CD4-positive, alpha-beta T cell treated with Interleukin-21 for 1 hour (primary cell): Measurements from ENCODE around the gene CES2.

Experiments used
- DNase-seq: peaks from one replicate; pipeline ENCODE4 v3.0.0-alpha.2; 2020

CES2 gene

DNA sequence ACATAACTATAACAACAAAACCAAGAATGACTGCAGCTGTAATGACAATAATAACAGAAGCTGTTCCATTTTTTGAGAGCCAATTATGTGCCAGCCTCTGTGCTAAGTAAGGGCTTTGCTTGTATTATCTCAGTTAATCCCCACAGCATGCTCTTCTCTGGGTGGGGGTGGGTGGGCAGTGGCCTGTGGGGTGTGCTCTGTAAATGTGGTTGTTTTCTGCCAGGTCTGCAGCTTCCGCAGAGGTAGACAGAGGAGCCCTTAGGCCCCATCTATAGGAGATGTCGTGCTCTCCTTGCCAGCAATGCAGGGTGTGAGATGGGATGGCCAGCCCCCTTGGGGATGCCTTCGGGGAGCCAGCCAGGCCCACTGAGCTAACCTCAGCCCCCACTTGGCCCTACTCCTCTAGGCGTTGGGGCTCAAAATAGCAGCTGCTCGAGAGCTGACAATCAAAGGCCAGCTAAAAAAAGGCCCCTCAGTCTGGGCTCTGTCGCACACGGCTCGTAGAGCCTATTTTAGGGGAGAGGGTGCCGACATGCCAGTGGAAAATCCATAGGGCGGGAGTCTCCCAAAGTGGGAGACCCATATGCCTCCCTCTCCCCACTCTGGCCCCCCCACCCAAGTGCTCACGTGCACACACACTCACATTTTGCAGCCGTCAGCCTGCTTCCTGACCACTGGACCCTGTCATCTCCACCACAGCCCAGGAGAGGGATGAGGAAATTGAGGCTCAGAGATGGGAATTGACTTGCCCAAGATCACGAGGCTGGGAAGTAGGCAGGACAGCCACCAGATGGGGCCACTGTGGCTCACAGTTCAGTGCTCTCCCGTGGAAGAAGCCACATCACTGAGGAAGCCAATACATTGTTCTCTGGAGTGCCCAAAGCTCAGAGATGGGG lies 32.4 kb upstream of the CES2 start:
- DNase-seq, result no peak

DNA sequence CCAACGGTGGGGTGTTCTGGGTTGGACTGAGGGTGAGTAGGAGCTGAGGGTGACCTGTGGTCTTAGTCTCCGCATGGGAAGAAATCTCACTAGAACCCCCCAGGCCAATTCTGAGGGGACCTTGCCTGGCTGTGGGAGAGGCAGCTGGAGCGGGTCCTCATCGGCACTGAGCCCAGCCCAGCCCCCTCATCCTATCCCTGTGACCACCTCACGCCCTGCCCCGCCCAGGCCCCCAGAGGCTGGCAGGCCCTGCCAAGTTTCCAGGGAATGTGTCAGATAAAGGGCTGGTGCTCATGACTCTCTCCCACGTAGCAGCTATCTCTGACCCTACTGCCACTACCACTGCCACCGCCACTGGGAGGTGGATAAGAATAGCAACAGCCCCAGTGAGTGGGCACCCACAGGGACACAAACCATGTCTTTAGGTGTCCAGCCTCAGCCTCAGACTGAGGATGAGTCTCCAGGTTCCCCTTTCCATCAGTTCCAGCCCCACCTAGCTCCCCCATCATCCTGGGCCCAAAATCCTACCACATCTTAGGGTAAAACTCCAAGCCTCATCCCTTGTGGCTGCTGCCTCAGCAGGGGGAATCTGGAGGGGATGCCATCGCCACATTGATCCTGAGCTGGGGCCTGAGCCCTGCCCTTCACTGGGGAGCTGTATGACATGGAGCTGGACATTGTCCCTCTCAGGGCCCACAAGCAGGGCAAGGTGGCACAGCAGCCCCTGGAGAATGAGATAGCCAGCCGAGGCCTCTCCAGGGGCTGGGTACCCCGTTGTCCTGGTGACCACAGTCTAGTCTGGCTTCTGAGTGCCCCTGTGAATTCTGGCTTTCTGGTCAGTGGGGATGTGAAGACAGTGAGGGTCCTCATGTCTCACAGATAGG lies 31.5 kb upstream of the CES2 start:
- DNase-seq, result no peak

DNA sequence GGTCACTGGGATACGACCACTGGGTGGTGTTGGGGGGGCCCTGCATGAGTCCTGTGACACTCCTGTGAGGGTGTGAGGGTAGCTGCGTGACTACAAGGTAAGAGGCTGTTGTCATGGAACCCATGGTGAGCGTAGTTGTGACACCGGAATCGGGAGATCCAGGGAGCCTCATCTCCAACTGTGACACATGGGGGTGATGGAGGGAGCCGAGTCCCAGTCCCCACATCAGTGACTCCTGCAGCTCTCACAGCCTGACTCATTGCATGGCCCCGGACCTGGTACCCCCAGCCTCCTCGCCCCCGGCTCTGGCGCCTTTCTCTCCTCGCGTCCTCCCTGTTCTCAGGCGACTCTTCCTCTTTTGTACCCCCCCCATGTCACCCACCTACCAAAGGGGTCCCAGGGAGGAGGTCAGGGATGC lies 30.9 kb upstream of the CES2 start:
- DNase-seq, result no peak

DNA sequence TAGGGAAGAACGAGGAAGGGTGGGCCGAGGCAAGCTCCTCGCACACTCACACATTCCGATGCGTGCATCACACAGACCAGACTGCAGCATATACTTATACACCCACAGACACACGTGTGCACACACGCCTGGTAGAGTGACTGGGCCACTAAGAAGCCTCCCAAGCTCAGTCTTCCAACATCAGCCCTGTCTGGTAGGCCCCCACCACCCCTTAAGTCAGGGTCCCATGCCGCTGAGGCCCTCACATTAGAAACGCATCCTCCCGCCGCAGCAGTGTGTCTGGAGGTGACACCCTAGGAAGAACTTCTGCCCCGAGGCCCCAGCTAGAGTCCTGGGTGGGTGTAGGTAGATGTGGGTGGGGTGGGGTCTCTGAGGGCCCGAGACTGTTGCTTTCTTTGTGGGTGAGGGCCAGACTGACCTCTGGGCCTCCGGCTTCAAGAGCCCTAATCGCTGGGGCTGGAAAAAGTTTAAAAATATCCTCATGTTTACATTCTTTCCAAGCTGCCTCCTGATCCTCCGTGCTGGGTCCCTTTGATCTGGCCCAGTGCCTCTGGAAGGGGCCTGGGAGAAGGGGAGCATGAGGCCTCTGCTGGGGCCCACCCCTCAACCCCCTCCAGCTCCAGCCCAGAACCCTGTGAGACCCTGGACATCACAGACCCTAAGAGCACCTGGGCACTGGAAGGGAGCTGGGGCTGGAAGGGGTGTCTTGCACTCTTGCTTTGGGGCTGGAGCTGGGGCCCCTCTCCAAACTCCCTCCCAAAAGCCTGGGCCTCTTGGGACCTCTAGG lies 30.3 kb upstream of the CES2 start:
- DNase-seq, result no peak

DNA sequence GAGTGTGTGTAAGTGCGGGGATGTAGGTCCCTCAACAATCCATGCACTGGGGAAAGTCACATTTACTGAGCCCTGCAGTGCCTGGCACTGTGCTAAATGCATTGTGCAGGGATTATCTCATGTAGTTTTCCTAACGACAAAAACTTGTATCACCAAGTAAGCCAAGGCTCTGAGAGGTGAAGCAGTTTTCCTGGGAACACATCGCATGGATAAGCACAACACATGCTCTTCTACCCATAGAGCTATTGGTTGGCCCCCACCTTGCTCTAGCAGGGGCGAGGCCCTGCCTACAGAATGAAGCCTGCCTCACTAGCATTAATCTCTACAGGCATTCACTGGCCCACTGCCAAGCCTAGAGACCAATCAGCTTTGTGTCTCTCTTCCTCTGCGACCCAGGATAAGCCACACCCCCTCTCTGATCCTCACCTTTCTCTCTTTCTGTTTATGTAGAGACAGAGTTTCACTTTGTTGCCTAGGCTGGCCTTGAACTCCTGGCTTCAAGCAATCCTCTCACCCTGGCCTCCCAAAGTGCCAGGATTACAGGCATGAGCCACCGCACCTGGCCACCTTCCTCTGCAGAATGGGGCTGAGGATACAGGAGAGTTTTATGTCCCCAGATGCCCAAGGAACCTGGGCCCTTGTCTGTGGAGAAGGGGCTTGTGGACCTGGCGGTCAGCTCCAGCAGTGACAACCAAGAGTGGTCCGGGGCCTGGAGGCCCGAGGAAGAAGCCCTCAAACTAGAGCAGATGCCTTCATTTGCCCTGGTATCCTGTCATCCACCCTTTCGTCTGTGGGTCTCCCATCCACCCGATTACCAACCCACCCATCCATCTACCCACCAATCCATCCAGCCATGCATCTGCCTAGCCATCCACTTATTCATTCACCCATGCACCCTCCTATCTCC lies 29.4 kb upstream of the CES2 start:
- peak; percentile 40 for DNase-seq

DNA sequence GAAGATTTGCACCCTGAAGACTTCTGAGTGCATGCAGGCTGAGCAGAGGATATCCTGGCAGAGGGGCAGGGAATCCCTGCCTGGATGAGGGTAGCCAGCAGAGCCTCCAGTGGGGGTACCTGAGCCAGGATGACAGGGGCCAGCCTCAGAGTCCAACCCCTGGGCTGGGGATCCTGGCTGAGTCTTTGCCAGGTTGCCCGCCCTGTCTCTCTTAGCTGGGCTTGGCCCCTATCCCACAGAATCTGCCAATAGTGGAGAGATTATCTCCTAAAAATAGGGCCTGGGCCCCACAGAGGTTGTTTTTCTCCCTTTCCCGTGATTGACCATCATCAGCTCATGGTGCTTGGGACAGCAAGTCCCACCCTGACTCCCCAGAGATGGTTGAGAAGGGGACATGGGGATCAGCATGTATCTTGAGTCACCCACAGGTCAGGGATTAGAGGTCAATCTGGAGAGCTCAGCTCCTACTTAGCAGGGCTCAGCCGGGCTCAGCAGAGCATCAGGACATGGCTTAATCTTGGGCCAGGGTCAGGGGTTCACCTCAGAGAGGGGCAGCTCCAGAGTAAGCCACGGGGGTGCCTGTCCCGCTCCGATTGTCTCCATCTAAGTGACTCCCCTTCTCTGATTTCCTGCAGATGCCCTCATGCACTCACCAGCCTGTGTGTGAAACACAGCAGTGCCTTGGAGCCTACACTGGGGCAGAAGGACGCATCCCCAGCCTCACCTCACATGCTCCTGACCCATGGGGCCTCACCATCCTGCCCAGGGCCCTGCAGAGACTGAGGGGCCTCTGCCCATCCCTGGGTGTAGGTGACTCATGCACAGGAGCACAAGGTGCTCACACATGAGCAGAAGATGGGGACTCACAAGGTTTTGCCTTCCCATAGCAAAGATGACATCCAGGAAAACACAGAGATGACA lies 28.1 kb upstream of the CES2 start:
- no peak for DNase-seq

DNA sequence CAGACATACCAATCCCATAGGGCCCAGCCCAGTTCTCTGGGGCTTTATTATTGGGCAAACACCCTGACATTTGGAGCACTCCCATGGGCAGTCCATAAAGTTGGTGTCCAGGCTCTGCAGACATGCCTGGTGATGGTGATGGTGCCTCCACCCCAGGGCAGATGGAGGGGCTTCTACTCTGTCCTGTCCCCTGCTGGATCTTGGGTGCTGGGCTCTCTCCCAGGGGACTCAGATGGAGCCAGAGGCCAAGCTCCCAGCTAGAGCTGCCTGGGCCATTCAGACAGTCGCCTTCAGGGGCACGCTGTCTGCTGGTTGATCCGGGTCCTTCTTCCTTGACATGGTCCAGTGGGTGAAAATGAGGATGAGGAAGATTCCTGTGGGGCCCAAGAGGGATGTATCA lies 27.2 kb upstream of the CES2 start:
- DNase-seq, result no peak

DNA sequence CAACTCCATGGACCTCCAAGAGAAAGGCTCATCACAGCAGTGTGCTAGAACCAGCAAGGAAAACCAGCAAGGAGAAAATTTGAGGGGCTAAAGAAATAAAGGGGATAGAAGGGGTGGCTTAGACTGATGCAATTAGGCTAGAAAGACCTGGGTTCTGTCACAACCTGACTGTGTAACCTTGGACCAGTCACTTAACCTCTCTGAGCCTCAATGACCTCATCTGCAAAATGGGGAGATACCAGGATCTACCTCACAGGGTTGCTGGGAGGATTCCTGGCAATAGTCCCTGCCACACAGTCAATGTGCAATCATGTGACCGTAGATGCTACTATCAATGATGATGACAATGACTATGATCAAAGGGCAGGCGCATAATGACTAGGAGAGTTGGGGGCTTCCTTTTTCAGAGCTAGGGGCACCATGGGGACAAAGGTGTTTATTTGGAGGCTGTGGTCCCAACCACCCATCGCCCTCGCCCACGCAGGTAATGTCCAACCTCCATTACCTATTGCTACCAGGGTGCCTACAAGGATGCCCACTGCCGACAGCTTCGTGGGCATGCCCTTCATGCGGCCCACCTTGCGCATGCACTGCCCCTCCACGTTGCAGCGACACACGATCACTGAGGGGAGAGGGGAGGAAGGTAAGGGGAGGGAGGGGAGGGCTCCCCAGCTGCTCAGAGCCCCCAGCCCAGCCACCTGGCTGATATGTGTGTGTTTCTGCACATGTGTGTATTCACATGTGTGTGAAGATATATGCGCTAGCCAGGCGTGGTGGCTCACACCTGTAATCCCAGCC lies 26.4 kb upstream of the CES2 start:
- DNase-seq, result no peak

DNA sequence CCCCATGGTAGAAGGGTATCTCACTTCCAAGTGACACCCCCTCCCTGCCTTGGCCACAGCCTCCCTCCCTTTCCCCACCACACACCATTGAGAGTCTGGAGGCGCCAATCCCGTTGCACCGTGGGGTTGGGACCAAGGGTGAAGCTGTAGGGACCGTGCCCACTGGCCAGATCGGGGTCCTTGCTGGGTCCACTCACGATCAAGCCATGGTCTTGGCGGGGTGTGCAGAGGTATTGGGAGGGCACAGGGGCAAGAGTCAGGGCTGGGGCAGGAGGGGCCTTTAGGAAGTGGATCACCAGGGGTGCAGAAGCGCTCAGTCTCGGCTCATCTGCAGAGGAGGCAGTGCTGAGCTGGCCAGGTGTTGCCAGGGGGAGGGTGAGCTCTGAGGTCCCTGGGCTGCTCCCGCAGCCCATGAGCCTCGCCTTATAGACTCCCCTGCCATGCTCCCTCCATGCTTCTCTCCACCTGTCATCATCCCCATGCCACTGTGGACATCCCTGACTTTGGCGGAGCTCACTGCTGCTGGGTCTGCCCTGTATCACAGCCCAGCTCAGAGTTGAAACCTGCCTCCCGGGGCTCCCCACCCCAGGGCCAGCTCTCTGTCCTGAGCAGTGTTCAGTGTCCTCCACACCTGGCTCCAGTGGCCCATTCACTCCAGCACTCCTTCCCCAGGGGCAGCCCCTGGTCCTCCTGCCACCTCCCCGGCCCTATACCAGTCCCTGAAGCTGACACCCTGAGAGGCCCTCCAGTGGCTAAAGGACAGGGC lies 25.0 kb upstream of the CES2 start:
- no peak for DNase-seq

DNA sequence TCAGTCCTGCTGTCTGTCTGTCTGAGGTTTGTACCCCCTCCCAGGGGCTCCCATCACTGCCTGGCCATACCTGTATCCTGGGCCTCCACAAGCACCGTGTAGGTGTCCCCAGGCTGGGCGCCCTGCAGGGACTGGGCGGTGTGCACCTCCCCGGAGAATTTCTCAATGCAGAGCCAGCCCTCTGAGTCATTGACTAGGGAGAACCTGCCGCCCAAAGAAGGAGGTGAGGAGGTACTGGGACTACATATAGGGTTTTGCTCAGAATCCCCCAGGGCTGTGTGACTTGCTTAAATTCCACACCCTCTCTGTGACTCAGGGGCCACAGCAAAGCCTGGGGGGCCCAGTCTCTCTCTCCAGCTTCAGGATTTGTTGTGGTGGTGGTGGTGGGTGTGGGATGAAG lies 24.2 kb upstream of the CES2 start:
- DNase-seq, result no peak

DNA sequence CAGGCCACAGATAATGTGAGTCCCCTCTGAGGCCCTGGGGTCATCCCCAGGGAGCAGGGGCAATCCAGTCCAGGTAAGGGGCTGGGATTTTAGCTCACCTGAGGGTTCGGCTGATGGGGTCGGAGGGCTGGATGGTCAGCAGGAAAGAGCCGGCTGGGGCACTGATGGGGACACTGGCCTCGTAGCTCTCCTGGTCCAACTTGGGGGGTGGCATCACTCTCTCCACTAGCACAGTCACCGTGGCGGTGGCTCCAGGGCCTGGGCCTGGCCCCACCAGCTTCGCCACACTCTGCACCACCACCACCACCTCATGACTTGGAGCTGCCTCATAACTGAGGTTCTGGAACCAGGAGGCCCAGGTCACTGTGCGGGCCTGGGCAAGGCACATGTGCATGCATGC lies 23.5 kb upstream of the CES2 start:
- no peak for DNase-seq

DNA sequence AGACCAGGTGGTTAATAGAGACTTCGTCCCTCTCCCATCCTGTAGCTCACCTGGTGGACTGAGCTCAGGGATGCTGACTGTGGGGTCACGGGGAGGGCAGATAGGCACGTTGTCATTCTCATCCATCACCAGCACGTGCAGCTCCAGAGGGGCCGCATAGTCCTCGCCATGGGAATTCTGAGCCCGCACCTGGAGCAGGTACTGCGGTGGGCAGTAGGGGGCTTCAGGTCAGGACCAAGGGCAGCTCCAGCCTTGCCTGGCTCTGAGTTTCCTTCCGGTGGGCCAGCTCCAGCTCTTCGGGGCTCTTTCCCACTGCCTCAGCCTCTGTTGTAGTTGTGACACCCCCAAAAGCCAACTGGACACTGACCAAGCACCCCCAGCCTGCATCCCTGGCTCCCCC lies 22.2 kb upstream of the CES2 start:
- DNase-seq, result no peak

DNA sequence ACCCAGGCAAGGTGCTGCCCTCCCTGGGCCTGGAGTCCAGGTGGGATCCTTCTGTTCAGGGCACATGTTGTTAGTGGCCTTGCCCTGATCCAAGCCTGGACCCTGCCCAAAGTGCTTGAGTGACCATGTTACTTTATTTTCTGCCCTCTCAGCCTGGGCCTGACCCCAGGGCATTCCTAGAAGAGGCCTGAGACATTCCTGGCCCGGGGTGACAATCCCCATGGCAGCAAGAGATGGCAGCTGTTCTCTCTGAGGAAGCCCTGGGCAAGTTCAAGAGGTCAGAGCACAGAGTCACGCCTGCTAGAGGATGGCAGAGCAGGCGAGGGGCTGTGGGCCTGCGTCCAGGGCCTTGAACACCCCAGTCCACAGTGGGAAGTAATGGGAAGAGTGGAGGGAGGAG lies 21.6 kb upstream of the CES2 start:
- no peak for DNase-seq

DNA sequence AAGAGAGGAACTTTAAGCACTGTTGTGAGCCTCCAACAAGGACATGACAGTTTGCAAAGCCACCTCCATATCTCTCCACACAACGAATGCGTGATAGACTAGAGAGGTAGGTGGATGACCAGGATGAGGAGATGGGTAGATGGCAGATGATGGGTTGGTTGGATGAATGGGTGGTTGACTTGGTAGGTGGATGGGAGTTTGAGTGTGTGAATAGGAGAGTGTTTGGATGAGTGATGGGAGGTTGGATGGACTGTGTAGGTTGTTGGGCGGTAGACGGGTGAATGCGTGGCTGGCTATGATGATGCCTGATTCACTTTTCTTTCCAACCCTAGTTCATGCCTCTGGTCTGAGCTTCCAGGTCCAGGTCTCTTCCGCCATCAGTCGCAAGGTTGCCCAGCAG lies 20.8 kb upstream of the CES2 start:
- no peak for DNase-seq

DNA sequence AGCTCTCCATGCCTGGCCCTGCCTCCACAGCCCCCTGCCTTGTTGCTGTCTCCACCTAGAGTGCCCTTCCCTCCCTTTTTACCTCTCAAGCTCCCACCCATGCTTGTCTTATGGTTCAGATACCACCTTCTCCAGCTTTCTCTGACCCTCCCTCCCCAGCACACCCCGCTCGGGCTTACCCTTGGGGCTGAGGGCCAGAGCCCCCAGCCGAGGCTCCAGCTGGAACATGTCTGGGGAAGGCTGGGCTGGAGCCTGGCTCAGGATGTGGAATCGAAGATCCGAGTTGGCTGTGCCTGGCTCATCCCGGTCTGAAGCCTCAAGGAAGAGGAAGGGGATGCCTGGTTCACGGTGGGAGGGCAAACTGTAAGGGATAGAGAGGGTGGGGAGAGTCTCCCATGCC lies 20.3 kb upstream of the CES2 start:
- DNase-seq, result no peak

DNA sequence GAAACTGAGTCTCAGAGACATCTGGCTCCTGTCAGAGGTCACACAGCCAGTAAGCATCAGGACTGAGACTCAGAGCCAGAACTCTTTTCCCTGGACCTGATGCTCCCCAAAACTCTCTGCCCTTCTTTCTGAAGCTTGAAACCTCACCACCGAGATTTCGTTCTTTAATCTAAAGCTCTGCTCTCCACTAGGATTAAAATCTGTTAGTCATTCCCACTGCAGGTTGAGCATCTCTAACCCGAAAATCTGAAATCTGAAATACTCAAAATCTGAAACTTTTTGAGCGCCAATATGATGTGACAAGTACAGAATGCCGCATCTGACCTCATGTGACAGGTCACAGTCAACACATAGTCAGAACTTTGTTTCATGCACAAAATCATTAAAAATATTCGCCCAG lies 18.8 kb upstream of the CES2 start:
- DNase-seq, result no peak

DNA sequence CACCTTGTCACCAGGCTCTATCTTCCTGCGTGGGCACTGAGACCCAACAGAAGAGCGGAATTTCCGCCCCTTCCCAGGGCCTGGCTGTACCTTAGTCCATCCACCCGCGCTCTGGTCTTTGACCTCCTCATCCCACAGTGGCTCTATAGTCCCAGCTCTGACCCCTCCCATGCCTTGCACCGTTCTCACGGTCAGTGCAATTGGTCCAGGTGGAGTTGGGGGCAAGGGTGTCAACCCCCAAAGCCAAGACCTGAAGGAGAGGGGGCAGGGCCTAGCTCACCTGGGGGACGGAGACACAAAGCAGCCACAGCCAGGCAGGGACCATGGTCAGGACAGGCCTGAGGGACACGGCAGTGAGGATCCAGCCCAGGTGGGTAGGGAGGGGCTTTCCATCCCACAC lies 17.6 kb upstream of the CES2 start:
- no peak for DNase-seq

DNA sequence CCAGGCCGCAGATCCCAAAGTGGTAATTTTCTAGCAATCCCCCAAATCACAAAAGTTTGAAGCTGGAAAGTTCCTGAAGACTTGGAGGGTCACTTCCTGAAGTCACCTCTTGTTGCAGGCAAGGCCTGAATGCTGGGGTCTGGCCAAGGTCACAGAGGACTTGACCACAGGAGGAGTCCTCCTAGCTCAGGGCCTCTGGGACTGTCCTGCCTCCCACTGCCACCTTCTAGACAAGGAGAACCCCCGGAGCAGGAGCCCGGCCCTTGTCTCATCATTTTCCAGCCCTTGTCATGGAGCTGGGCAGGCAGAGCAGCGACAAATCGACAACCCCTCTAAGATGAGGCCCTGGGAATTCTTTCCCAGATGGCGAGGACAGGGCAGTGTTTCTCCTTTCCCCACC lies 17.0 kb upstream of the CES2 start:
- DNase-seq, result no peak

DNA sequence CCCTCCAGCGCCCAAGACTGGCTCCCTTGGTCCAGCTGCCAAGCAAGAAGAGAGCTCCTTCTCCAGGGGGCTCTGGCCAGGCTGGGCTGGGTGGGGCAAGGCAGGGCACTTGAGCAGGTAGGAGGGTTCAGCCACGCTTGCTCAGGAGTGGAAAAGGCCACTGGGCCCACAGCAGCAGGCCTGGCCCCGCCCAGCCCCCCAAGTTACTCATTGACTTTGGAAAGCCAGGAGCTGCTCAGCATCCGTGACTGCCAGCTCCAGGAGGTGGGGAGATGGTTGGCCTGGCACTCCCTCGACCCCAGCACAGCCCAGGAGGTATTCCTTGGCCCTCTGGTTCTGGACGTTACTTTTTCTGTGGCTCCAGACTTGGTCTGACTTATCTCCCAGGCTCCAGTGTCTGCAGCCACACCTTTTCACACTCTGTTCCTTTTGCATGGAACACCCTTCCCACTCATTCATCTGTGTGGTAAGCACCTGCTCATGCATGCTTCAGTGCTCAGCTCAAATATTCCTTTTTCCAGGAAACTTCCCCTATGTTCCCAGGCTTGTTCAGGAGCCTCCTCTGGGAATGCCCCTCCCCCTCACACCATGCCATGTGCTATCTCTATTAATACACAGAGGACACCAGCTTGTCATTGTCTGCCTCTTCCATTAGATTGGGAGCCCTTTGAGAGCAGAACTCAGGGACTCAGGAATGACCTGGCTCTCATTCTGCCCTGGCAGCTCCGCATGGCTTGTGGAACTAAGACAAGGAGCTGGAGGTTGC lies 16.3 kb upstream of the CES2 start, which contains the start of gene CDH16:
Gene CDH16 (minus strand): TSS at position 83 of the 766 bp plus-strand sequence. CDS start 820 bp downstream, outside the sequence.
- no peak for DNase-seq
